CD4-positive, alpha-beta T cell (primary cell): Measurements from ENCODE around the gene SAMM50. TPM values are rescaled to one million over a fixed set of nuclear protein-coding genes. Genes with fewer than 3 reads are reported as not detected.
A peak's percentile ranks its signal among the peaks of the same experiment; 100 is the strongest.

Experiments used
- ATAC-seq: fragments of 200-7000 bp; cut with Tn5 transposase; one replicate; pipeline ENCODE4 v1.10.0; 2022; ENCODE audit warnings: mild to moderate bottlenecking; ENCODE audit not compliant: poor library complexity
- CTCF ChIA-PET: fragments of 350-600 bp; sonication (Branson Sonifier 250); formaldehyde crosslinking; loops from one replicate; lab custom pipeline; 2021; ENCODE audit warnings: antibody characterized with exemption, inconsistent platforms; lab: Charles Lee
- POLR2A ChIA-PET: fragments of 350-600 bp; sonication (Branson Sonifier 250); formaldehyde crosslinking; loops from one replicate; lab custom pipeline; 2021; ENCODE audit warnings: antibody characterized with exemption, inconsistent platforms; lab: Charles Lee
- DNase-seq, 14 experiments: peaks; one replicate each; pipeline ENCODE4 v3.0.0-alpha.2; 2013 to 2020; ENCODE audit warnings: mixed read lengths in 2 of 14
- H3K27ac ChIP-seq, 2 donors: one replicate each; pipeline versions ENCODE4 v1.5.1 to v1.7.0; 2013; ENCODE audit warnings: low read length in 2 of 2, low read depth in 1 of 2, mild to moderate bottlenecking in 1 of 2
- H3K27me3 ChIP-seq, 2 experiments: 1 replicate in 1 of 2; 2 replicates in 1 of 2; pipeline versions ENCODE4 v1.6.1 to v1.7.0; 2013; ENCODE audit warnings: low read length in 2 of 2, control low read depth in 1 of 2, mild to moderate bottlenecking in 1 of 2, moderate library complexity in 1 of 2; ENCODE audit not compliant: insufficient read depth in 2 of 2, control insufficient read depth in 1 of 2
- H3K36me3 ChIP-seq: one replicate; pipeline ENCODE4 v1.6.1; 2013; ENCODE audit warnings: low read length, control low read depth; ENCODE audit not compliant: insufficient read depth
- H3K4me1 ChIP-seq: one replicate; pipeline ENCODE4 v1.6.1; 2013; ENCODE audit warnings: low read length, control low read depth; ENCODE audit not compliant: insufficient read depth
- H3K4me3 ChIP-seq: one replicate; pipeline ENCODE4 v1.5.1; 2013; ENCODE audit warnings: mild to moderate bottlenecking, low read length, moderate library complexity
- H3K9me3 ChIP-seq, 2 experiments: 1 replicate in 1 of 2; 2 replicates in 1 of 2; pipeline versions ENCODE4 v1.6.1 to v1.7.0; 2013; ENCODE audit warnings: low read length in 2 of 2, mild to moderate bottlenecking in 2 of 2, control low read depth in 1 of 2, moderate library complexity in 1 of 2; ENCODE audit not compliant: control insufficient read depth in 1 of 2, insufficient read depth in 1 of 2
- H3K27ac Mint-ChIP-seq: one replicate; pipeline ENCODE4 v1.8.0; 2020; ENCODE audit warnings: mixed read lengths
- H3K27me3 Mint-ChIP-seq: one replicate; pipeline ENCODE4 v1.8.0; 2021; ENCODE audit warnings: mixed read lengths
- H3K36me3 Mint-ChIP-seq: one replicate; pipeline ENCODE4 v1.8.0; 2021; ENCODE audit warnings: low read depth, mixed read lengths
- H3K4me1 Mint-ChIP-seq: one replicate; pipeline ENCODE4 v1.8.0; 2021; ENCODE audit warnings: low read depth, mixed read lengths
- H3K4me3 Mint-ChIP-seq: one replicate; pipeline ENCODE4 v1.8.0; 2020; ENCODE audit warnings: mild to moderate bottlenecking, mixed read lengths
- H3K9me3 Mint-ChIP-seq: one replicate; pipeline ENCODE4 v1.8.0; 2020; ENCODE audit warnings: mixed read lengths
- intact Hi-C, 2 experiments: fragments of 100-400 bp; cut with DNase I in 1 of 2; cut with micrococcal nuclease in 1 of 2; formaldehyde crosslinking; loops; one replicate each; pipeline versions ENCODE4 v1.15.1 to v1.9.0; 2023 to 2025; cut with DNase I, micrococcal nuclease
- total RNA-seq, 174 experiments: library from RNA in 2 of 174; stranded (reverse) in 2 of 174; gene quantifications; one replicate each; pipeline ENCODE4 v1.2.3 and lab custom pipeline; 2021 to 2026
- TF ChIP-seq, protein P1 (sequence below): fragments of 200-600 bp; IDR thresholded peaks from one replicate; pipeline ENCODE4 v1.8.0; 2022; ENCODE audit warnings: antibody characterized with exemption, mild to moderate bottlenecking

Gene SAMM50
- total RNA-seq, 2 experiments from 2014 or later = 15.2 to 18.0 TPM

DNA sequence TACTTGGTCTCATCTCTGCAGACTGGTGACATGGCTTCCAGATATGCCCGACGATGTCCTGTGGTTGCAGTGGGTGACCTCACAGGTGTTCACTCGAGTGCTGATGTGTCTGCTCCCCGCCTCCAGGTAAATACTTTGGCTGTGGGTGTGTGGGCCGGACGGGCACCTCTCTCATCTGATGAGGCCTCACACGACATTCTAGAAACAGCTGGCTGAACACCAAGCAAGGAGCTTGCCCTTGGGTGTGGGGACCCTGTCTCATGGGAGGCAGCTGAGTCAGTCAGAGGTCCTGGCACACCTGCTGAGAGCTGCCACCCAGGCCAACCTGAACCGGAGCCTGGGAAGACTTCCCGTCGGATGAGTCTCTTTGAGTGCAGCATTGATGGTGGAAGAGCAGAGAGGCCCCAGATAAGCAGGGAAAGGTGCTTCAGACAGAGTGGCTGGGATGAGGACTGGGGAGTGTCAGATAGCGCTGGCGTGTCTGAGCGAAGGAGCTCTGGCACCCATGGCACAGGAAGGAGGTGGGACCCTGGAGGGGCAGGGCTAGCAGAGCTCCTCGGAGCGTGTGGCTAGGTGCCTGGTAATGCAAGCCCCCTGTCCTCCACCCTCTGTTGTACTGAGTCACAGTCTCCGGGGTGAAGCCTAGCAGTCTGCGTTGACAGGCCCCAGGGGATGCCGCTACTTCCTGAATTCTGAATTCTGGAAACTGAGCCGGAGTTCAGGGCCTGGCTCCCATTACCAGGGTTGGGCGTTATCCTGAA, 10.4 kb upstream of the SAMM50 start:
- Mint-ChIP-seq H3K4me1 (no peaks in the 10 kb centered on the region), H3K36me3 (no peaks in the 10 kb centered on the region), H3K27ac (no peak overlapping the region), H3K4me3 (no peak overlapping the region), H3K27me3 (peaks cover 12% of the 10 kb centered on the region), H3K9me3 (no peaks in the 10 kb centered on the region)
- intact Hi-C loops = no loop called here
- ATAC-seq (no peak), DNase-seq (no peak)
- no peaks in the 10 kb centered on the region for H3K36me3 ChIP-seq
- H3K4me3 ChIP-seq = no peak overlapping the region
- no peaks in the 10 kb centered on the region for H3K9me3 ChIP-seq
- TF ChIP-seq, protein P1, sequence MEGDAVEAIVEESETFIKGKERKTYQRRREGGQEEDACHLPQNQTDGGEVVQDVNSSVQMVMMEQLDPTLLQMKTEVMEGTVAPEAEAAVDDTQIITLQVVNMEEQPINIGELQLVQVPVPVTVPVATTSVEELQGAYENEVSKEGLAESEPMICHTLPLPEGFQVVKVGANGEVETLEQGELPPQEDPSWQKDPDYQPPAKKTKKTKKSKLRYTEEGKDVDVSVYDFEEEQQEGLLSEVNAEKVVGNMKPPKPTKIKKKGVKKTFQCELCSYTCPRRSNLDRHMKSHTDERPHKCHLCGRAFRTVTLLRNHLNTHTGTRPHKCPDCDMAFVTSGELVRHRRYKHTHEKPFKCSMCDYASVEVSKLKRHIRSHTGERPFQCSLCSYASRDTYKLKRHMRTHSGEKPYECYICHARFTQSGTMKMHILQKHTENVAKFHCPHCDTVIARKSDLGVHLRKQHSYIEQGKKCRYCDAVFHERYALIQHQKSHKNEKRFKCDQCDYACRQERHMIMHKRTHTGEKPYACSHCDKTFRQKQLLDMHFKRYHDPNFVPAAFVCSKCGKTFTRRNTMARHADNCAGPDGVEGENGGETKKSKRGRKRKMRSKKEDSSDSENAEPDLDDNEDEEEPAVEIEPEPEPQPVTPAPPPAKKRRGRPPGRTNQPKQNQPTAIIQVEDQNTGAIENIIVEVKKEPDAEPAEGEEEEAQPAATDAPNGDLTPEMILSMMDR = no peak
- H3K27me3 ChIP-seq = peaks cover 0 to 4% of the 10 kb centered on the region in 2 experiments
- ChIA-PET CTCF (interaction anchor here (2.0 kb wide), 2 partner anchors 10 to 62 kb away, joined by 13 to 14 read pairs; partner anchors contain the start of gene SAMM50), POLR2A (no interaction called here)
- H3K4me1 ChIP-seq = peaks cover 7% of the 10 kb centered on the region
- H3K27ac ChIP-seq = no peak overlapping the region

DNA sequence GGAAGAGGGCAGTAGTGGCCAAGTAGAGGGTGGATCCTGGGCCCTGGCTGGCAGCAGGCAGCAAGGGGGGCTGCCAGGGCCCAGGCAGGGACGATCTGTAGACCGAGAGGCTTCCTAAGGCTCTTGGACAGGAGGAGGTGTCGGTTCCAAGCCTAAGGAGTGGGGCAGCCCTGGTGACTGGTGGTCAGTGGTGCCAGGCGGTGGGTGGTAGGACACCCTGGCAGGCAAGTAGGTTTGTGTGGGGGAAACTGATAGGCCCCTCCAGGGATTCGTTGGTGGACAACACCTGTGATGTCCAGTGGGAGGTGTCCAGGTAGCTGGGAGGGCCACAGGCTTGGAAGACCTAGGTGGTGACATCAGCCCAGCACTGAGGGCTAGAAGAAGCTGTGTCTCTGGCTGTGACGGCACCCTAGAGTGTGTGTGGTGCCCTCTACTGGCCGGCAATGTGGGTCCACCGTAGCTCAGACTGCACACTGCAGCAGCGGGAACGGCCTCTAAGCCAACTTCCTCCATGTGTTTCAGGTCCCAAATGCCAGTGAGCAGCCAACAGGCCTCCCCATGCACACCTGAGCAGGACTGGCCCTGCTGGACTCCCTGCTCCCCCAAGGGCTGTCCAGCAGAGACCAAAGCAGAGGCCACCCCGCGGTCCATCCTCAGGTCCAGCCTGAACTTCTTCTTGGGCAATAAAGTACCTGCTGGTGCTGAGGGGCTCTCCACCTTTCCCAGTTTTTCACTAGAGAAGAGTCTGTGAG, 9.4 kb upstream of the SAMM50 start:
- Mint-ChIP-seq H3K36me3 (no peaks in the 10 kb centered on the region), H3K27ac (no peak overlapping the region), H3K4me3 (no peak overlapping the region), H3K4me1 (no peaks in the 10 kb centered on the region), H3K27me3 (peaks cover 12% of the 10 kb centered on the region), H3K9me3 (no peaks in the 10 kb centered on the region)
- peaks cover 7% of the 10 kb centered on the region for H3K4me1 ChIP-seq
- CTCF ChIA-PET = interaction anchor here (0.5 to 2.0 kb wide), 7 partner anchors 9 to 740 kb away, joined by 3 to 14 read pairs (median 6); partner anchors contain the start of gene SAMM50
- H3K9me3 ChIP-seq = no peaks in the 10 kb centered on the region
- no peak overlapping the region for H3K27ac ChIP-seq
- POLR2A ChIA-PET = interaction anchor here (1.1 kb wide), 1 partner anchor 9 kb away, joined by 11 read pairs; the partner anchor contains the start of gene SAMM50
- DNase-seq (peak; percentile 44 to 81 (median 56)), ATAC-seq (peak; percentile 97)
- intact Hi-C loops = no loop called here
- TF ChIP-seq, protein P1 = peak; percentile 68
- no peaks in the 10 kb centered on the region for H3K36me3 ChIP-seq
- peaks cover 0 to 4% of the 10 kb centered on the region in 2 experiments for H3K27me3 ChIP-seq
- no peak overlapping the region for H3K4me3 ChIP-seq

DNA sequence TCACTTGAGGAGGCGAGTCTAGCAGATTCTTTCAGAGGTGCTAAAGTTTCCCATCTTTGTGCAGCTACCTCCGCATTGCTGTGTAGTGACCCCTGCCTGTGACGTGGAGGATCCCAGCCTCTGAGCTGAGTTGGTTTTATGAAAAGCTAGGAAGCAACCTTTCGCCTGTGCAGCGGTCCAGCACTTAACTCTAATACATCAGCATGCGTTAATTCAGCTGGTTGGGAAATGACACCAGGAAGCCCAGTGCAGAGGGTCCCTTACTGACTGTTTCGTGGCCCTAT, 8.9 kb upstream of the SAMM50 start:
- H3K27ac ChIP-seq = no peak overlapping the region
- DNase-seq (no peak), ATAC-seq (no peak)
- Mint-ChIP-seq H3K27me3 (peaks cover 12% of the 10 kb centered on the region), H3K36me3 (no peaks in the 10 kb centered on the region), H3K4me1 (no peaks in the 10 kb centered on the region), H3K27ac (no peak overlapping the region), H3K4me3 (no peak overlapping the region), H3K9me3 (no peaks in the 10 kb centered on the region)
- POLR2A ChIA-PET = interaction anchor here (1.1 kb wide), 1 partner anchor 8 kb away, joined by 11 read pairs; the partner anchor contains the start of gene SAMM50
- intact Hi-C loops = no loop called here
- TF ChIP-seq, protein P1 = no peak
- no peak overlapping the region for H3K4me3 ChIP-seq
- peaks cover 7% of the 10 kb centered on the region for H3K4me1 ChIP-seq
- CTCF ChIA-PET = interaction anchor here (1.0 to 2.0 kb wide), 6 partner anchors 8 to 739 kb away, joined by 3 to 14 read pairs (median 8); partner anchors contain the start of gene SAMM50
- H3K9me3 ChIP-seq = no peaks in the 10 kb centered on the region
- no peaks in the 10 kb centered on the region for H3K36me3 ChIP-seq
- H3K27me3 ChIP-seq = peaks cover 0 to 4% of the 10 kb centered on the region in 2 experiments
